Measurements from ENCODE around the gene NOA1.

The NOA1 gene

DNA sequence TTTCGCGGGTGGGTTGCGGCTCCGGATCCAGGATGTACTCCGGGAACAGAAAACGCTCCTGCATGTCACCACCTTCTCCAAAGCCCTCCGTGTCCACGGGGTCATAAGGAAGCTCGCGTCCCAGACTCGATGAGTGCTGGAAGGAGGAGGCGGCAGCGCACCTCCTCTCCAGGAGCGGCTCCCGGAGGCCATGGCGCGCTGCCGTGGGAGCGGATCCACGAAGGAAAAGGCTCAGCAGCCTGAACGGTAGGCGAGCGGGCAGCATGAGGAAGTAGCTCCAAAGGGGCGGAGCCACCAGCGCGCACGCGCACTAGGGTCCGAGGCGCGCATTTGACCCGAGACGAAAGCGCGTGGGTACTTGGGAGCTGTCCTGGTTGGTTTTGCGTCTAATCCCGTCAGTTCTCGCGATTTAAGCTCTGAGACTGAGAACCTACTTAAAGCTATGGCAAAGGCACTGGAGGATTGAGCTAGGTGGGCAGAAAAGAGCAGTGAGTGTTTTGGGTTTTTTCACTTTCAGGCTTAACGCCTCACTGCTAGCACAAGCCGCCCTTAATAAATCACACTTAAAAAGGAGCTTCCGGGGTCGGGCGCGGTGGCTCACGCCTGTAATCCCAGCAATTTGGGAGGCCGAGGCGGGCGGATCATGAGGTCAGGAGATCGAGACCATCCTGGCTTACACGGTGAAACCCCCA is at the start of gene NOA1:
Gene NOA1, minus strand, starts transcription at position 286 of the 692 bp plus-strand sequence. Its CDS starts 21 bp downstream, at position 265.
- DNase-seq (ENCODE audit: low read depth): peak; percentile 99

DNA sequence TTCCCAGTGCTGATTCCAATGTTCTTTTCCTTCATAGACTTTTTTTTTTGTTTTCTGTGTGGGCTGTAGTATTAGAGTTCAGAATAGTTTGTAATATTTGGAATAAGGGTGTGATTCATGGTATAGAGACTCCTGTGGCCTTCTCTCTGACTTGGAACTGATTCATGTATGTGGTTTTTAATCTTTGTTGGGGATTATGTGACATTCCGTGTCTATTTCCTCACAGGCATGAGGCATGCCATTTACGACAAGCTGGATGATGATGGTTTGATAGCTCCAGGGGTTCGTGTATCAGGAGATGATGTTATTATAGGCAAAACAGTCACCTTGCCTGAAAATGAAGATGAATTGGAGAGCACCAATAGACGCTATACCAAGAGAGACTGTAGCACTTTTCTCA is 45.7 kb upstream of the NOA1 start:
- peak; percentile 97 for DNase-seq (ENCODE audit: low read depth)

DNA sequence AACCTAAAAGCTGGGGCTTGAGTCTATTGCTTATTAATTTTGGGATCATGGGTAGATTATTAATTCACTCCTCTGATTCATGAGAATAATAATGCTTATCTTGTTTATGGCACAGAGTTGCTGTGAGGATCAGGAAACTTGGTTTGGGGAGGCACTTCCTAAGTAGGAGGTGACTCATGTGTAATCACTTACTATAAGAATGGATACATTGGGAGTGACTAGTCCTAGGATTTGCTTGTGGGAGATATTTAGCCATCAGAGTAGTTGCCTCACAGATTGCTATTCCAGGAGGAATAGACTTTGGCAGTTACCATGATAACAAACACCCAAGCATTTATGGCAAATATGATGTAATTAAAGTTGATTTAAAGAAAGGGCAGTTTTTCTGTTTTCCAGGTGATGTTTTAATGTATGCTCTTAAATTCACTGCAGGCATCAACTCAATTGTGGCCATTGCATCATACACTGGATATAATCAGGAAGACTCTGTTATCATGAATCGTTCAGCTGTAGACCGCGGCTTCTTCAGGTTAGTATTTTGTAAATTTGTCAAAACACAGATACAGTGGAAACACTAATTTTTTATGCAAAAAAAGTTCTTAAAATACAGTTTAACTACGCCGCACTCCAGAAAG is 43.2 kb upstream of the NOA1 start:
- DNase-seq (ENCODE audit: low read depth): peak; percentile 86

GRCh38 chr4:57018980-57019379 is 41.6 kb upstream of the NOA1 start:
- no peak for DNase-seq (ENCODE audit: low read depth)

GRCh38 chr4:57013543-57014120 is 36.2 kb upstream of the NOA1 start:
- no peak for DNase-seq (ENCODE audit: low read depth)

- no peak for DNase-seq (ENCODE audit: low read depth)
Measured at GRCh38 chr4:56999751-57000150, 22.3 kb upstream of the NOA1 start.

DNA sequence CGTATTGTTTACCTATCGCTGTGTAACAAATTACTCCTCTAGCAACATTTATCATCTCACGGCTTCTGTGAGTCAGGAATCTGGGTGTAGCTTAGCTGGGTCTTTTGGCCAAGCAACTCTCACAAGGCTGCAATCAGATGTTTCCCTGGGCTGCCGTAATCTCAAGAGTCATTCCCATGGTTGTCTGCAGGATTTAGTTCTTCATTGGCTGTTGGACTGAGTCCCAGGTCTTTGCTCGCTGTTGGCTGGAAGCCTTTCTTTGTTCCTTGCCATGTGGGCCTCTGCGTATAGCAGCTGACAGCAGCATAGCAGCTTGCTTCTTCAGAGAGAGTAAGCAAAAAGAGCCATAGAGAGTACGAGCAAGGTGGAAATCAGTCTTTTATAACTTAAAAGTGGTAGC is 18.1 kb upstream of the NOA1 start:
- peak; percentile 97 for DNase-seq (ENCODE audit: low read depth)

GRCh38 chr4:56990109-56990905 is 12.9 kb upstream of the NOA1 start:
- peak; percentile 85 for DNase-seq (ENCODE audit: low read depth)

DNA sequence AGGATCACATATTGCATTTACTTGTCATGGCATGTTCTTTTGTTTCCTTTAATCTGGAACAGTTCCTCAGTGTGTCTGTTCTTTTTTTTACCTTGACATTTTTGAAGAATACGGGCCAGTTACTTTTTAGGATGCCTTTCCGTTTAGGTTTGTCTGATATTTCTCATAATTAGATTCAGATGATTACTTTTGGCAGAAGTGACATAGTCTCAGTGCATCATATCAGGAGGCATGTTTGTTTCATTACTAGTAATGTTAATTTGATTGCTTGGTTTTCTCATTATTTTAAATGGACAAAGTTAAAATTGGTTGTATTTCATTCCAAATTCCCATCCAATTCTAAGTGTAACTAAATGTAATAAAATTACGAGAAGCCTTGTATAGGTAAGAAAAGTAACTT is 9.5 kb upstream of the NOA1 start:
- DNase-seq (ENCODE audit: low read depth): no peak

GRCh38 chr4:56986192-56986591 is 8.8 kb upstream of the NOA1 start:
- DNase-seq (ENCODE audit: low read depth): no peak

GRCh38 chr4:56981795-56982201 is 4.4 kb upstream of the NOA1 start:
- peak; percentile 78 for DNase-seq (ENCODE audit: low read depth)

- peak; percentile 52 for DNase-seq (ENCODE audit: low read depth)
Measured at GRCh38 chr4:56979421-56980072, 2.1 kb upstream of the NOA1 start.

GRCh38 chr4:56978750-56979303 is 1.4 kb upstream of the NOA1 start, which contains the start of gene POLR2B:
Gene POLR2B (plus strand): TSS chr4:56978896. CDS start chr4:56978986, 90 bp downstream.
- DNase-seq (ENCODE audit: low read depth): peak; percentile 93

DNA sequence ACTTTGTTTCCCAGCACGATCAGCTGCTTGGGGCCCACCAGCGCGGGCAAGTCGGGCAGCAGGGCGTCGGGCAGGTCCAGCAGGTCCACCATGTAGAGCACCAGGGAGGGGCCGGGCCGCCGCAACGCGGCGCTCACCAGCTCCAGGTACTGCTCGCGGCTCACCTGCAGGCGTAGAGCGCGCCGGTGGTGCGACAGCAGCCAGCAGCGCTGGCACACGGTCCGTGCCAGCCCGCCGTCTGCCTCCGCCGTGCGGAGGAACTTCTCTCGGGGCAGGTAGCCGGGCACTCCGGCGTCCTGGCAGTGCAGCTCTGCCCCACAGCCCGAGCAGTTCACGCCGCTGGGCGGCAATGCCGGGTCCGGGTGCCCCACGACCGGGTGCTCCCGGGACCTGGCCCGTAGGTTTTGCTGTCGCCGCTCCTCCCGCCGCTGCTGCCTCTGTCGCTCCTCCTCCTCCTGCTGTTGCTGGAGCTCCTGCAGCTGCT is 527 bp downstream of the NOA1 start:
- DNase-seq (ENCODE audit: low read depth): peak; percentile 16

DNA sequence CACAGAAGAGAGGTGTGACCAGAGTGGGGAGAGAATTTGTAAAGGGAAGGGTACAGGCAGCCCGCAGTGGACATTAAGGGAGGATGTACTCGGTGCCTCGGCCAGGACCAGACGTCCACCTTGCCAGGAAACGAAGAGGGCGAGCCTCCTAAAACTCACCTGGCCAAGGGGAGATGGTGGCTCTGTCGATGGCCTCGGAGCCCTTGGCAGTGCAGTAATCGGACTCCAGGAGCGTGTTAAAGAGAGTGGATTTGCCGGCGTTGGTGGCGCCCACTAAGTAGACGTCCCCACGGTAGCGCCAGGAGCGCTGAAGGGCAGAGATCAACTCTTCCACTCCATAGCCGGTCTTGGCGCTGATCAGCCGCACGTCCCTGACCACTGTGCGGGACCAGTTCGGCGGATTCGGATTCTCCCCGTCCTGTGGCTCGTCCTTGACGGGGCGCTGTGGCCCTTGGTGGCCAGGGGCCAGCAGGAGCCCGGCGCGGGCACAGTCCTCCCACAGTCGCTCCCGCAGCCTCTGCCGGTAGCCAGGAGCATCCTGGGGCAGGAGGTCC is 1.0 kb downstream of the NOA1 start:
- peak; percentile 15 for DNase-seq (ENCODE audit: low read depth)

DNA sequence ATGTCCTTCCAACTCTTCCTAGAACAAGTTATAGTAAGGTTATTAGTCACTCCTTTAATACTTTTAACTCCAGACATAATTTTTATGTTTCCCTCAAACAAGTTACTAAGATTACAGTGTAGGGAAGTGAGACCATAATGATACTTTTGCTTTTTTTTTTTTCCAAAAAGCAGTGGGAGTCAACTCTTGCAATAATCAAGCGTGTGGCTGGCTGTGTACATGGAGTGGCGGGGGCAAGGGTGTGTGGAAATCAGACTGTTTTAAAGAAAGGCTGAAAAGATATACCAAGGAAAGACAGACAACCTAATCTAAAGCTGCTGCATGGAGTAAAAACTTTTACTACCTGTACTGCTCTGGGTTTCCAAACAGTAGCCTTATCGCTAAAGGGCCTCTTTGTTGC is 4.1 kb downstream of the NOA1 start:
- no peak for DNase-seq (ENCODE audit: low read depth)

DNA sequence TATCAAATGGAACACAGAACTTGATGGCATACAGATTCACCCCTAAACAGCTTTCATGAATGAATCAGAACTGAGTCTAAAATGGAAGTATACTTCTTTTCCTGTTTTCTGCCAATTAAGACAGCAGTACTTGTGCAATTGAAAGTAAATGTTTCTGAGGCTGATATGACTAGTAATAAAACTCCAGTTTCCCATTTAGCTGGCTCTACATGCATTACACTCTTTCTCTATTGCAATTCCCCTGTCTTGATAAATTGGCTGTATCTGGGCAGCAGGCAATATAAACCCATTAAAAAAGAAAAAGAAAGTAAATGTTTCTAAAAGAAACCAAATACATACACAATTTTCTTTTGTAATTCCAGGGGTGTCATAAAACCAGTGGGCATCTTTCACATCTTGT is 4.6 kb downstream of the NOA1 start:
- no peak for DNase-seq (ENCODE audit: low read depth)

DNA sequence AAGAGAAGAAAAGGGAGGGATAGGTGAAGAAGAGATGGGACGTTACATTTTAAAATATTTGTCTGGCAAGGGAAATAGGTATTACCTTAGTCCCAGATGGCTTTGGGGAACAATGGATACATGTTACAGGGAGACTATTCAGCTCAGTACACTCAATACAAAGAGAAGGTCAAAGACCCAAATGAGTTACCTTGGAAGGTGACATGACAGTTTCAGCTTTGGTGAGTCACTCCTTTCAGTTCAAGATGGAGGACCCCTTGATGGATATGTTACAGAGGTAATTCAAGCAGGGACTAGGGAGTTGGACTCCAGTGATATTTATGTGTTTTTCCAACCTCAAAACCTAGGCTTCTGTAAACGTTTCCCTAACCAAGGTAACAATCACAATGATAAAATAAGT is 5.0 kb downstream of the NOA1 start:
- no peak for DNase-seq (ENCODE audit: low read depth)

- DNase-seq (ENCODE audit: low read depth): no peak
Measured at GRCh38 chr4:56971383-56971782, 6.0 kb downstream of the NOA1 start.

DNA sequence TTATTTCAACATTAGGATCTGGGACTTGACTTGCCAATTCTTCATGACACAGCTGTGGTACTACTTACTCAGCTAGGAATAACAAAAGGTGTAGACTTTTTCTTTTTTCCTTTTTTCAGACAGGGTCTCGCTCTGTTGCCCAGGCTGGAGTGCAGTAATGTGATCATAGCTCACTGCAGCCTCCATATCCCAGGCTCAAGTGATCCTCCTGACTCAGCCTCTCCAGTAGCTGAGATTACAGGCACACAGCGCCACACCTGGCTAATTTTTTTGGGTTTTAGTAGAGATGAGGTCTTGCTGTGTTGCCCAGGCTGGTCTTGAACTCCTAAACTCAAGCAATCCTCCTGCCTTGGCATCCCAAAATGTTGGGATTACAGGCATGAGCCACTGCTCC is 16.3 kb downstream of the NOA1 start:
- DNase-seq (ENCODE audit: low read depth): no peak

DNA sequence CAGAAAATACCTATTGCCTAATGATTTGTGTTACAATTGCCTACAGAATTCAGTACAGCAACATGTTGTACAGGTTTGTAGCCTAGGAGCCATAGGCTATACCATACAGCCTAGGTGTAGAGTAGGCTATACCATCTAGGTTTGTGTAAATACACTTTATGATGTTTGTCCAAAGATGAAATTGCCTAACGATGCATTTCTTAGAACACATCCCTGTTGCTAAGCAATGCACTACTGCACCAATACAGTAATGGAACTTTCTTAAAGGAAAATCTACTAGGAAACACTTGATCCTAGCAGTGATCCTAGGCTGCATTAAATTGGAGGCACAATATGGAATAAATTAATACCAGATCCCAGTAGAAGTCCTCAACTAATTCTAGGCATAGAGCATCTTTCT is 18.3 kb downstream of the NOA1 start:
- no peak for DNase-seq (ENCODE audit: low read depth)

All from iris pigment epithelial cell (primary cell).